A549 (cell line): Measurements from ENCODE around the gene CHPF2. TPM values are rescaled to one million over a fixed set of nuclear protein-coding genes. Genes with fewer than 3 reads are reported as not detected.

ENCODE experiments used
- ATAC-seq, 2 experiments: fragments of 200-7000 bp in 1 of 2; fragments of >200 bp in 1 of 2; cut with Nextera tagmentation in 1 of 2; cut with Tn5 transposase in 1 of 2; 3 replicates each; pipeline versions ENCODE4 v1.8.0 to v1.9.1; 2018 to 2020; ENCODE audit warnings: mild to moderate bottlenecking in 1 of 2, moderate library complexity in 1 of 2
- CTCF ChIA-PET: fragments of 300-600 bp; sonication (Branson Sonifier 250); formaldehyde crosslinking; extraction: SDS; loops from one replicate; lab custom pipeline; 2021; ENCODE audit warnings: antibody characterized with exemption, inconsistent platforms; lab: Yijun Ruan, JAX
- POLR2A ChIA-PET: fragments of 350-600 bp; formaldehyde crosslinking; extraction: SDS; loops from one replicate; lab custom pipeline; 2021; ENCODE audit warnings: antibody characterized with exemption, inconsistent platforms; lab: Yijun Ruan, JAX
- DNase-seq, 2 experiments: peaks; one replicate each; pipeline versions ENCODE4 v3.0.0 to v3.0.0-alpha.2; 2011 to 2016; ENCODE audit warnings: low read depth in 1 of 2, low spot score in 1 of 2
- FAIRE-seq: peaks from 2 replicates; lab custom pipeline; 2011; peaks lifted over from hg19 to GRCh38; lab: Jason Lieb, UNC
- H3K27ac ChIP-seq, 2 experiments: fragments of >200 bp; sonication (Bioruptor Twin); formaldehyde crosslinking; 3 replicates each; pipeline ENCODE4 v1.5.1; 2016 to 2017
- H3K4me1 ChIP-seq: fragments of >200 bp; sonication (Bioruptor Twin); formaldehyde crosslinking; 3 replicates; pipeline ENCODE4 v1.6.1; 2016
- H3K4me2 ChIP-seq: fragments of >200 bp; sonication (Bioruptor Twin); formaldehyde crosslinking; 3 replicates; pipeline ENCODE4 v1.6.1; 2016
- H3K4me3 ChIP-seq: fragments of >200 bp; sonication (Bioruptor Twin); formaldehyde crosslinking; 3 replicates; pipeline ENCODE4 v1.5.1; 2016
- H3K9me3 ChIP-seq: fragments of >200 bp; sonication (Bioruptor Twin); formaldehyde crosslinking; 3 replicates; pipeline ENCODE4 v1.6.1; 2016
- CBX8 ChIP-seq: fragments of 200-600 bp; sonication (generic); IDR thresholded peaks from 2 replicates; pipeline ENCODE4 v1.6.1; 2016
- CHD2 ChIP-seq: fragments of 150-350 bp; IDR thresholded peaks from 2 replicates; pipeline ENCODE4 v1.6.1; 2014; ENCODE audit warnings: low read length; ENCODE audit not compliant: partially characterized antibody
- CTCF ChIP-seq: fragments of >200 bp; sonication (Bioruptor Twin); formaldehyde crosslinking; IDR thresholded peaks from 3 replicates; pipeline ENCODE4 v1.5.1; 2016
- E2F6 ChIP-seq: IDR thresholded peaks from 2 replicates; pipeline ENCODE4 v1.6.1; 2012; ENCODE audit warnings: low read depth, borderline replicate concordance
- HEYL ChIP-seq: fragments of 250-450 bp; sonication (Bioruptor Pico); IDR thresholded peaks from 2 replicates; pipeline ENCODE4 v1.8.0; 2021; ENCODE audit warnings: mild to moderate bottlenecking, moderate library complexity
- HMGXB4 ChIP-seq: fragments of 250-450 bp; sonication (Bioruptor Pico); IDR thresholded peaks from 2 replicates; pipeline ENCODE4 v1.5.0; 2021; ENCODE audit warnings: mild to moderate bottlenecking, moderate library complexity, borderline replicate concordance
- HOXB13 ChIP-seq: fragments of 250-450 bp; sonication (Bioruptor Pico); IDR thresholded peaks from 2 replicates; pipeline ENCODE4 v1.5.0; 2020; ENCODE audit warnings: low read depth, mild to moderate bottlenecking, moderate library complexity
- JUN ChIP-seq, 2 experiments: fragments of >200 bp; sonication (Bioruptor Twin); formaldehyde crosslinking; IDR thresholded peaks; 2 replicates in 1 of 2; 3 replicates in 1 of 2; pipeline ENCODE4 v1.6.1; 2016 to 2017
- KDM1A ChIP-seq: fragments of 200-600 bp; sonication (generic); IDR thresholded peaks from 2 replicates; pipeline ENCODE4 v1.6.1; 2016; ENCODE audit warnings: low read depth, mild to moderate bottlenecking
- MAZ ChIP-seq: fragments of 150-350 bp; IDR thresholded peaks from 2 replicates; pipeline ENCODE4 v1.6.1; 2014; ENCODE audit warnings: antibody characterized with exemption, low read depth, low read length, borderline replicate concordance
- MYC ChIP-seq: IDR thresholded peaks from 2 replicates; pipeline ENCODE4 v1.6.1; 2012; ENCODE audit warnings: mild to moderate bottlenecking, inconsistent platforms, low read length, improper control_type of control experiment, borderline replicate concordance
- NPAS2 ChIP-seq: fragments of 250-450 bp; sonication (Bioruptor Pico); IDR thresholded peaks from 2 replicates; pipeline ENCODE4 v1.8.0; 2022; ENCODE audit warnings: mild to moderate bottlenecking, moderate library complexity, borderline replicate concordance
- NR3C1 ChIP-seq: fragments of >200 bp; sonication (Bioruptor Twin); formaldehyde crosslinking; IDR thresholded peaks from 3 replicates; pipeline ENCODE4 v1.6.1; 2017
- POLR2A ChIP-seq: IDR thresholded peaks from 2 replicates; pipeline ENCODE4 v1.6.1; 2012; ENCODE audit warnings: mild to moderate bottlenecking, low read length
- POLR2AphosphoS2 ChIP-seq: conservative IDR thresholded peaks from 2 replicates; pipeline ENCODE4 v1.6.1; 2012; ENCODE audit warnings: low read length, improper control_type of control experiment, inconsistent platforms
- RCOR1 ChIP-seq: fragments of 150-350 bp; IDR thresholded peaks from 2 replicates; pipeline ENCODE4 v1.6.1; 2014; ENCODE audit warnings: antibody characterized with exemption, low read length, low read depth
- REST ChIP-seq: fragments of 200-600 bp; sonication (generic); IDR thresholded peaks from 2 replicates; pipeline ENCODE4 v1.6.1; 2016; ENCODE audit warnings: antibody characterized with exemption, mild to moderate bottlenecking, moderate library complexity
- TP53 ChIP-seq: fragments of 250-450 bp; sonication (Bioruptor Pico); IDR thresholded peaks from 2 replicates; pipeline ENCODE4 v1.5.0; 2021; ENCODE audit warnings: mild to moderate bottlenecking, moderate library complexity
- ZSCAN20 ChIP-seq: fragments of 250-450 bp; sonication (Bioruptor Pico); IDR thresholded peaks from 2 replicates; pipeline ENCODE4 v1.8.0; 2022; ENCODE audit warnings: mild to moderate bottlenecking, moderate library complexity
- WGBS: methylation state at CpG from one replicate; pipeline ENCODE4 v1.1.6; 2017; ENCODE audit errors: missing lambda C conversion rate; 5-methylcytosine and 5-hydroxymethylcytosine counted together
- polyA plus RNA-seq, 4 experiments: library from polyadenylated mRNA; depleted of rRNA in 3 of 4; stranded (reverse); fragments of >200 nt; fragmentation: RNase III in 1 of 4; extraction: RNeasy Plus Mini Kit Qiagen cat#74134 plus additional on column Dnase treatment in 1 of 4; gene quantifications; 2 replicates in 3 of 4; 3 replicates in 1 of 4; pipeline ENCODE4 v1.2.3, GENCODE V29; 2011 to 2017

CHPF2 gene
- polyA plus RNA-seq, 2 of the 4 experiments (the other 2 are of a cell fraction), result 14.9 to 29.6 TPM

GRCh38 chr7:151213826-151214225, 18.5 kb upstream of the CHPF2 start:
- no peak for TF ChIP-seq CBX8
- no peaks in the 10 kb centered on the region for H3K9me3 ChIP-seq
- H3K4me1 ChIP-seq, result no peaks in the 10 kb centered on the region
- CTCF ChIA-PET, result interaction anchor here (1.0 to 1.6 kb wide), 4 partner anchors 31 to 101 kb away, joined by 3 to 5 read pairs (median 4); no protein-coding TSS in a partner anchor
- POLR2A ChIA-PET, result interaction anchor here (1.5 kb wide), 1 partner anchor 13 kb away, joined by 6 read pairs; the partner anchor contains the start of gene ABCF2
- WGBS, result 91% methylated on average over 3 of the region's 3 CpGs
- H3K27ac ChIP-seq, result no peak overlapping the region
- ATAC-seq (no peak), FAIRE-seq (no peak), DNase-seq (no peak)
- no peak overlapping the region for H3K4me3 ChIP-seq
- H3K4me2 ChIP-seq, result no peak overlapping the region

GRCh38 chr7:151215396-151215795, 16.9 kb upstream of the CHPF2 start:
- WGBS, result 98% methylated on average over 5 of the region's 5 CpGs
- no peak overlapping the region for H3K4me3 ChIP-seq
- DNase-seq (no peak), FAIRE-seq (no peak), ATAC-seq (no peak)
- H3K4me1 ChIP-seq, result no peaks in the 10 kb centered on the region
- H3K27ac ChIP-seq, result no peak overlapping the region
- H3K9me3 ChIP-seq, result no peaks in the 10 kb centered on the region
- no peak for TF ChIP-seq ZSCAN20 (CRISPR knock-in tag)
- TF ChIP-seq CTCF, result no peak
- no peak for TF ChIP-seq HEYL
- ChIA-PET CTCF (interaction anchor here (1.3 kb wide), 1 partner anchor 8 kb away, joined by 6 read pairs; no protein-coding TSS in a partner anchor), POLR2A (no interaction called here)
- no peak overlapping the region for H3K4me2 ChIP-seq

- Histone ChIP-seq H3K4me1 (no peaks in the 10 kb centered on the region), H3K9me3 (no peaks in the 10 kb centered on the region), H3K4me2 (no peak overlapping the region), H3K4me3 (no peak overlapping the region), H3K27ac (no peak overlapping the region)
- FAIRE-seq (no peak), ATAC-seq (no peak), DNase-seq (no peak)
- WGBS, result 94% methylated on average over 9 of the region's 9 CpGs
- TF ChIP-seq MYC (no peak), E2F6 (no peak), MAZ (no peak), HOXB13 (CRISPR knock-in tag) (no peak), CHD2 (no peak), JUN (IDR thresholded peaks at IDR 0.05) (no peak), RCOR1 (no peak), KDM1A (no peak), POLR2A (no peak)
- CTCF ChIA-PET, result interaction anchor here (0.7 to 2.5 kb wide), 6 partner anchors 9 to 97 kb away, joined by 3 to 6 read pairs (median 3); partner anchors contain the start of gene ABCF2
- POLR2A ChIA-PET, result interaction anchor here (1.3 kb wide), 1 partner anchor 9 kb away, joined by 3 read pairs; the partner anchor contains the start of gene ABCF2
Observed at GRCh38 chr7:151218170-151218569, 14.1 kb upstream of the CHPF2 start.

- DNase-seq (no peak), ATAC-seq (no peak), FAIRE-seq (no peak)
- Histone ChIP-seq H3K27ac (no peak overlapping the region), H3K4me2 (no peak overlapping the region), H3K4me1 (peaks cover 17% of the 10 kb centered on the region), H3K9me3 (no peaks in the 10 kb centered on the region), H3K4me3 (no peak overlapping the region)
- ChIA-PET POLR2A (interaction anchor here (1.2 kb wide), 1 partner anchor 9 kb away, joined by 4 read pairs; the partner anchor contains the start of gene CHPF2), CTCF (interaction anchor here (1.7 to 4.5 kb wide), 3 partner anchors 9 to 20 kb away, joined by 5 to 30 read pairs (median 6); no protein-coding TSS in a partner anchor)
- 95% methylated on average over 14 of the region's 14 CpGs for WGBS
- TF ChIP-seq HMGXB4 (CRISPR knock-in tag) (no peak), NR3C1 (no peak), POLR2AphosphoS2 (no peak), REST (no peak), RCOR1 (no peak), TP53 (CRISPR knock-in tag) (no peak), CTCF (no peak), NPAS2 (CRISPR knock-in tag) (no peak)
Observed at GRCh38 chr7:151223728-151224127, 8.6 kb upstream of the CHPF2 start.
